Activated naive CD4-positive, alpha-beta T cell treated with anti-CD3 and anti-CD28 coated beads for 36 hours (primary cell): Measurements from ENCODE around the gene STON2. TPM values are rescaled to one million over a fixed set of nuclear protein-coding genes. Genes with fewer than 3 reads are reported as not detected.

Experiments
- CTCF ChIA-PET: fragments of 350-600 bp; sonication (Branson Sonifier 250); formaldehyde crosslinking; loops from one replicate; lab custom pipeline; 2021; ENCODE audit warnings: antibody characterized with exemption; lab: Charles Lee
- DNase-seq: peaks from one replicate; pipeline ENCODE4 v3.0.0-alpha.2; 2020
- H3K27ac Mint-ChIP-seq: one replicate; pipeline ENCODE4 v1.8.0; 2021; ENCODE audit warnings: mild to moderate bottlenecking, mixed read lengths
- H3K27me3 Mint-ChIP-seq: one replicate; pipeline ENCODE4 v1.8.0; 2021; ENCODE audit warnings: low read depth, mixed read lengths
- H3K36me3 Mint-ChIP-seq: one replicate; pipeline ENCODE4 v1.8.0; 2021; ENCODE audit warnings: low read depth, mixed read lengths
- H3K4me1 Mint-ChIP-seq: one replicate; pipeline ENCODE4 v1.8.0; 2021; ENCODE audit warnings: low read depth, mixed read lengths
- H3K4me3 Mint-ChIP-seq: one replicate; pipeline ENCODE4 v1.8.0; 2021; ENCODE audit warnings: mild to moderate bottlenecking, moderate library complexity, mixed read lengths
- H3K9me3 Mint-ChIP-seq: one replicate; pipeline ENCODE4 v1.8.0; 2021; ENCODE audit warnings: mixed read lengths
- intact Hi-C: fragments of 100-400 bp; cut with micrococcal nuclease; formaldehyde crosslinking; loops from one replicate; pipeline ENCODE4 v1.15.1; 2023
- total RNA-seq, 2 experiments: library from RNA; stranded (reverse); gene quantifications; one replicate each; pipeline ENCODE4 v1.2.3, GENCODE V29; 2021

Gene STON2
- total RNA-seq, 2 experiments from 2014 or later, result 0.12 to 0.14 TPM

- Mint-ChIP-seq H3K36me3 (no peaks in the 10 kb centered on the region), H3K27ac (no peak overlapping the region), H3K27me3 (no peaks in the 10 kb centered on the region), H3K4me3 (no peak overlapping the region), H3K4me1 (no peaks in the 10 kb centered on the region), H3K9me3 (no peaks in the 10 kb centered on the region)
- no peak for DNase-seq
- CTCF ChIA-PET, result no interaction called here
- intact Hi-C loops, result no loop called here
These were observed 118.8 kb downstream of the STON2 start for GRCh38 chr14:81281332-81281731.

- Mint-ChIP-seq H3K27me3 (no peaks in the 10 kb centered on the region), H3K9me3 (no peaks in the 10 kb centered on the region), H3K27ac (no peak overlapping the region), H3K4me3 (no peak overlapping the region), H3K36me3 (no peaks in the 10 kb centered on the region), H3K4me1 (no peaks in the 10 kb centered on the region)
- no peak for DNase-seq
- intact Hi-C loops, result no loop called here
- CTCF ChIA-PET, result no interaction called here
These were observed 119.9 kb downstream of the STON2 start for GRCh38 chr14:81280136-81280791.

GRCh38 chr14:81277096-81277495 lies 123.0 kb downstream of the STON2 start:
- intact Hi-C loops, result no loop called here
- H3K4me1 Mint-ChIP-seq, result no peaks in the 10 kb centered on the region

GRCh38 chr14:81276073-81277069 lies 123.8 kb downstream of the STON2 start:
- Mint-ChIP-seq H3K9me3 (no peaks in the 10 kb centered on the region), H3K27ac (no peak overlapping the region), H3K36me3 (no peaks in the 10 kb centered on the region), H3K4me3 (no peak overlapping the region), H3K4me1 (no peaks in the 10 kb centered on the region), H3K27me3 (no peaks in the 10 kb centered on the region)
- intact Hi-C loops, result no loop called here
- DNase-seq, result no peak
- CTCF ChIA-PET, result interaction anchor here (1.2 kb wide), 2 partner anchors 181 to 188 kb away, joined by 3 to 5 read pairs; no protein-coding TSS in a partner anchor

More at GRCh38 chr14:81277096-81277495, 123.0 kb downstream of the STON2 start:
- Mint-ChIP-seq H3K36me3 (no peaks in the 10 kb centered on the region), H3K4me3 (no peak overlapping the region), H3K27me3 (no peaks in the 10 kb centered on the region), H3K9me3 (no peaks in the 10 kb centered on the region), H3K27ac (no peak overlapping the region)
- CTCF ChIA-PET, result interaction anchor here (1.2 kb wide), 1 partner anchor 188 kb away, joined by 3 read pairs; no protein-coding TSS in a partner anchor
- DNase-seq, result no peak

- no peaks in the 10 kb centered on the region for H3K9me3 Mint-ChIP-seq
- CTCF ChIA-PET, result interaction anchor here (0.6 to 1.3 kb wide), 4 partner anchors 45 to 189 kb away, joined by 3 to 5 read pairs (median 4); no protein-coding TSS in a partner anchor
- no peak overlapping the region for H3K4me3 Mint-ChIP-seq
- DNase-seq, result no peak
- no peaks in the 10 kb centered on the region for H3K27me3 Mint-ChIP-seq
- no peak overlapping the region for H3K27ac Mint-ChIP-seq
- H3K36me3 Mint-ChIP-seq, result no peaks in the 10 kb centered on the region
- intact Hi-C loops, result no loop called here
- H3K4me1 Mint-ChIP-seq, result no peaks in the 10 kb centered on the region
These were observed 124.6 kb downstream of the STON2 start for GRCh38 chr14:81275305-81276072.

- no peaks in the 10 kb centered on the region for H3K36me3 Mint-ChIP-seq
- no peak overlapping the region for H3K27ac Mint-ChIP-seq
- no peaks in the 10 kb centered on the region for H3K9me3 Mint-ChIP-seq
- CTCF ChIA-PET, result interaction anchor here (1.3 to 8.6 kb wide), 3 partner anchors 180 to 190 kb away, joined by 3 to 100 read pairs (median 21); no protein-coding TSS in a partner anchor
- no peak for DNase-seq
- intact Hi-C loops, result no loop called here
- no peak overlapping the region for H3K4me3 Mint-ChIP-seq
- H3K4me1 Mint-ChIP-seq, result no peaks in the 10 kb centered on the region
- no peaks in the 10 kb centered on the region for H3K27me3 Mint-ChIP-seq
These were observed 126.1 kb downstream of the STON2 start for GRCh38 chr14:81273961-81274575.

- Mint-ChIP-seq H3K9me3 (no peaks in the 10 kb centered on the region), H3K27me3 (peaks cover 3% of the 10 kb centered on the region), H3K36me3 (no peaks in the 10 kb centered on the region), H3K27ac (no peak overlapping the region), H3K4me1 (no peaks in the 10 kb centered on the region), H3K4me3 (no peak overlapping the region)
- no peak for DNase-seq
- CTCF ChIA-PET, result interaction anchor here (3.6 to 8.6 kb wide), 2 partner anchors 180 to 191 kb away, joined by 21 to 100 read pairs; no protein-coding TSS in a partner anchor
- intact Hi-C loops, result no loop called here
These were observed 126.6 kb downstream of the STON2 start for GRCh38 chr14:81273521-81273920.

- H3K36me3 Mint-ChIP-seq, result no peaks in the 10 kb centered on the region
- no peaks in the 10 kb centered on the region for H3K9me3 Mint-ChIP-seq
- peaks cover 11% of the 10 kb centered on the region for H3K27me3 Mint-ChIP-seq
- CTCF ChIA-PET, result interaction anchor here (0.5 to 8.6 kb wide), 5 partner anchors 168 to 1386 kb away, joined by 3 to 100 read pairs (median 3); no protein-coding TSS in a partner anchor
- DNase-seq, result no peak
- H3K4me3 Mint-ChIP-seq, result no peak overlapping the region
- no peak overlapping the region for H3K27ac Mint-ChIP-seq
- H3K4me1 Mint-ChIP-seq, result no peaks in the 10 kb centered on the region
- intact Hi-C loops, result no loop called here
These were observed 127.8 kb downstream of the STON2 start for GRCh38 chr14:81272317-81272716.

GRCh38 chr14:81269979-81270375 lies 130.1 kb downstream of the STON2 start:
- no peaks in the 10 kb centered on the region for H3K36me3 Mint-ChIP-seq
- H3K27me3 Mint-ChIP-seq, result peaks cover 12% of the 10 kb centered on the region
- CTCF ChIA-PET, result interaction anchor here (1.0 to 8.6 kb wide), 8 partner anchors 17 to 197 kb away, joined by 3 to 100 read pairs (median 4); no protein-coding TSS in a partner anchor
- no peak overlapping the region for H3K27ac Mint-ChIP-seq
- intact Hi-C loops, result loop anchor here (1.0 kb wide), 2 partner anchors 183 to 194 kb away; no protein-coding TSS in a partner anchor
- DNase-seq, result no peak
- H3K9me3 Mint-ChIP-seq, result no peaks in the 10 kb centered on the region
- H3K4me1 Mint-ChIP-seq, result no peaks in the 10 kb centered on the region
- no peak overlapping the region for H3K4me3 Mint-ChIP-seq

- DNase-seq, result peak; percentile 15
- peaks cover 12% of the 10 kb centered on the region for H3K27me3 Mint-ChIP-seq
- intact Hi-C loops, result loop anchor here (1.0 kb wide), 2 partner anchors 184 to 195 kb away; no protein-coding TSS in a partner anchor
- H3K36me3 Mint-ChIP-seq, result no peaks in the 10 kb centered on the region
- no peak overlapping the region for H3K27ac Mint-ChIP-seq
- H3K9me3 Mint-ChIP-seq, result no peaks in the 10 kb centered on the region
- no peak overlapping the region for H3K4me3 Mint-ChIP-seq
- no peaks in the 10 kb centered on the region for H3K4me1 Mint-ChIP-seq
- CTCF ChIA-PET, result interaction anchor here (0.8 to 8.6 kb wide), 11 partner anchors 17 to 197 kb away, joined by 3 to 100 read pairs (median 4); no protein-coding TSS in a partner anchor
These were observed 130.8 kb downstream of the STON2 start for GRCh38 chr14:81269100-81269978.
